ENCODE results near the gene SESN3. TPM values are rescaled to one million over a fixed set of nuclear protein-coding genes. Genes with fewer than 3 reads are reported as not detected.

SESN3 gene
- total RNA-seq, 4 donors from 2014 or later, result 57.9 to 106 (median 71.8) TPM

- no peak overlapping the region for H3K27ac ChIP-seq
Observed at GRCh38 chr11:95144313-95145235, 86.4 kb downstream of the SESN3 start.

GRCh38 chr11:95143106-95143681, 87.8 kb downstream of the SESN3 start:
- no peak for DNase-seq (ENCODE audit: low spot score in 2 of 2)
- H3K27ac ChIP-seq, result no peak overlapping the region
- H3K9me3 ChIP-seq, result no peaks in the 10 kb centered on the region
- H3K4me1 ChIP-seq, result peaks cover 0 to 21% (median 9%) of the 10 kb centered on the region in 4 donors
- no peaks in the 10 kb centered on the region for H3K27me3 ChIP-seq
- 83 to 85% methylated on average over 6 of the region's 6 CpGs for WGBS, 2 donors
- no peaks in the 10 kb centered on the region for H3K36me3 ChIP-seq
- H3K4me3 ChIP-seq, result no peak overlapping the region
- TF ChIP-seq, protein P1, sequence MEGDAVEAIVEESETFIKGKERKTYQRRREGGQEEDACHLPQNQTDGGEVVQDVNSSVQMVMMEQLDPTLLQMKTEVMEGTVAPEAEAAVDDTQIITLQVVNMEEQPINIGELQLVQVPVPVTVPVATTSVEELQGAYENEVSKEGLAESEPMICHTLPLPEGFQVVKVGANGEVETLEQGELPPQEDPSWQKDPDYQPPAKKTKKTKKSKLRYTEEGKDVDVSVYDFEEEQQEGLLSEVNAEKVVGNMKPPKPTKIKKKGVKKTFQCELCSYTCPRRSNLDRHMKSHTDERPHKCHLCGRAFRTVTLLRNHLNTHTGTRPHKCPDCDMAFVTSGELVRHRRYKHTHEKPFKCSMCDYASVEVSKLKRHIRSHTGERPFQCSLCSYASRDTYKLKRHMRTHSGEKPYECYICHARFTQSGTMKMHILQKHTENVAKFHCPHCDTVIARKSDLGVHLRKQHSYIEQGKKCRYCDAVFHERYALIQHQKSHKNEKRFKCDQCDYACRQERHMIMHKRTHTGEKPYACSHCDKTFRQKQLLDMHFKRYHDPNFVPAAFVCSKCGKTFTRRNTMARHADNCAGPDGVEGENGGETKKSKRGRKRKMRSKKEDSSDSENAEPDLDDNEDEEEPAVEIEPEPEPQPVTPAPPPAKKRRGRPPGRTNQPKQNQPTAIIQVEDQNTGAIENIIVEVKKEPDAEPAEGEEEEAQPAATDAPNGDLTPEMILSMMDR (IDR thresholded peaks at IDR 0.05), result no peak
- TF ChIP-seq POLR2A (IDR thresholded peaks at IDR 0.05) (no peak), EP300 (IDR thresholded peaks at IDR 0.05) (no peak)

More at GRCh38 chr11:95144313-95145235, 86.4 kb downstream of the SESN3 start:
- WGBS, 2 donors, result 80% methylated on average over 7 of the region's 7 CpGs
- Histone ChIP-seq H3K36me3 (no peaks in the 10 kb centered on the region), H3K27me3 (no peaks in the 10 kb centered on the region), H3K4me1 (peaks cover 0 to 35% (median 12%) of the 10 kb centered on the region in 4 donors), H3K9me3 (no peaks in the 10 kb centered on the region), H3K4me3 (no peak overlapping the region)
- no peak for DNase-seq (ENCODE audit: low spot score in 2 of 2)
- no peak for TF ChIP-seq EP300 (IDR thresholded peaks at IDR 0.05)
- TF ChIP-seq, protein P1 (IDR thresholded peaks at IDR 0.05), result no peak
- TF ChIP-seq POLR2A (IDR thresholded peaks at IDR 0.05), result no peak

- no peaks in the 10 kb centered on the region for H3K27me3 ChIP-seq
- no peaks in the 10 kb centered on the region for H3K36me3 ChIP-seq
- no peaks in the 10 kb centered on the region for H3K9me3 ChIP-seq
- TF ChIP-seq POLR2A (IDR thresholded peaks at IDR 0.05), result no peak
- TF ChIP-seq, protein P1 (IDR thresholded peaks at IDR 0.05), result no peak
- TF ChIP-seq EP300 (IDR thresholded peaks at IDR 0.05), result no peak
- H3K27ac ChIP-seq, result no peak overlapping the region
- 82 to 86% methylated on average over 2 of the region's 2 CpGs for WGBS, 2 donors
- no peak overlapping the region for H3K4me3 ChIP-seq
- peaks cover 0 to 14% (median 3%) of the 10 kb centered on the region in 4 donors for H3K4me1 ChIP-seq
- DNase-seq (ENCODE audit: low spot score in 2 of 2), result no peak
Observed at GRCh38 chr11:95142431-95142830, 88.6 kb downstream of the SESN3 start.

- H3K9me3 ChIP-seq, result no peaks in the 10 kb centered on the region
- H3K36me3 ChIP-seq, result no peaks in the 10 kb centered on the region
- 49 to 56% methylated on average over 4 of the region's 4 CpGs for WGBS, 2 donors
- H3K27ac ChIP-seq, result no peak overlapping the region
- no peak for DNase-seq (ENCODE audit: low spot score in 2 of 2)
- TF ChIP-seq POLR2A (IDR thresholded peaks at IDR 0.05) (no peak), EP300 (IDR thresholded peaks at IDR 0.05) (no peak)
- TF ChIP-seq, protein P1 (IDR thresholded peaks at IDR 0.05), result no peak
- no peaks in the 10 kb centered on the region for H3K27me3 ChIP-seq
- H3K4me1 ChIP-seq, result peaks cover 0 to 4% (median 0%) of the 10 kb centered on the region in 4 donors
- H3K4me3 ChIP-seq, result no peak overlapping the region
Observed at GRCh38 chr11:95140397-95141033, 90.5 kb downstream of the SESN3 start.
